ENCODE measurements around the gene FOXO3. TPM values are rescaled to one million over a fixed set of nuclear protein-coding genes. Genes with fewer than 3 reads are reported as not detected.

Gene FOXO3
- total and polyA plus RNA-seq, 2 donors (not counting 3 experiments of a cell fraction or from before 2014, with no cell fraction given): 14.4 to 16.9 TPM

GRCh38 chr6:108698593-108699289 lies 138.0 kb downstream of the FOXO3 start:
- no peak overlapping the region for H3K4me2 ChIP-seq (ENCODE audit: insufficient read depth, low read length)
- no peak for TF ChIP-seq FOS (IDR thresholded peaks at IDR 0.05; ENCODE audit: borderline replicate concordance, insufficient read depth, low read length)
- no peak for TF ChIP-seq MAX (IDR thresholded peaks at IDR 0.05; ENCODE audit: insufficient read depth, insufficient read length)
- no peak for TF ChIP-seq POLR2A (IDR thresholded peaks at IDR 0.05; ENCODE audit: low read depth, low read length)
- no peak for TF ChIP-seq POLR2AphosphoS5 (IDR thresholded peaks at IDR 0.05; ENCODE audit: insufficient read depth, low read depth, low read length)
- TF ChIP-seq EZH2 (IDR thresholded peaks at IDR 0.05; ENCODE audit: borderline replicate concordance, low read depth, low read length, severe bottlenecking): no peak
- TF ChIP-seq CTCF (IDR thresholded peaks at IDR 0.05; ENCODE audit: extremely low read depth in 1 of 2, insufficient read depth in 1 of 2, low read depth in 1 of 2, low read length in 2 of 2): no peak
- no peak for TF ChIP-seq MYC (IDR thresholded peaks at IDR 0.05; ENCODE audit: low read depth, low read length)
- TF ChIP-seq GATA2 (IDR thresholded peaks at IDR 0.05; ENCODE audit: insufficient read depth, insufficient read length, low read depth, low read length): no peak
- no peak for TF ChIP-seq JUN (IDR thresholded peaks at IDR 0.05; ENCODE audit: borderline replicate concordance, insufficient read depth, insufficient read length, low read depth)
- no peak overlapping the region for H3K9ac ChIP-seq (replicated peaks; ENCODE audit: extremely low read depth, insufficient read depth, low read length)
- H3K27me3 ChIP-seq (ENCODE audit: control insufficient read depth in 2 of 2, insufficient read depth in 2 of 2, low read length in 2 of 2): no peaks in the 10 kb centered on the region
- H2AFZ ChIP-seq (ENCODE audit: low read depth, low read length): no peak overlapping the region
- no peaks in the 10 kb centered on the region for H3K36me3 ChIP-seq (ENCODE audit: control insufficient read depth in 2 of 2, extremely low read depth in 1 of 2, insufficient read depth in 2 of 2, low read length in 2 of 2)
- no peak for FAIRE-seq
- DNase-seq (ENCODE audit: low read depth, low spot score): no peak
- H4K20me1 ChIP-seq (replicated peaks; ENCODE audit: control insufficient read depth, extremely low read depth, insufficient read depth, low read length): no peaks in the 10 kb centered on the region
- H3K4me1 ChIP-seq (ENCODE audit: control insufficient read depth, extremely low read depth, insufficient read depth, low read length): no peaks in the 10 kb centered on the region
- H3K4me3 ChIP-seq (replicated peaks in 1 of 3; ENCODE audit: insufficient read depth in 1 of 3, low read depth in 1 of 3, low read length in 3 of 3): no peak overlapping the region
- dilution Hi-C loops (cut with MboI; ENCODE audit: extremely low pct_ligation_motif_present, low sequenced_read_pairs): no loop called here
- no TSS peak for BruUV-seq (replicated peaks)
- no peaks in the 10 kb centered on the region for H3K9me1 ChIP-seq (replicated peaks; ENCODE audit: control insufficient read depth, extremely low read depth, insufficient read depth, low read length)
- H3K79me2 ChIP-seq (ENCODE audit: control insufficient read depth, insufficient read depth, low read length): no peaks in the 10 kb centered on the region
- H3K27ac ChIP-seq (ENCODE audit: insufficient read depth, low read depth, low read length): no peak overlapping the region
- POLR2A ChIA-PET: no interaction called here
- H3K9me3 ChIP-seq (replicated peaks; ENCODE audit: control insufficient read depth, insufficient read depth, low read length): no peaks in the 10 kb centered on the region
- intact Hi-C loops (cut with micrococcal nuclease): no loop called here
- CTCF ChIA-PET: interaction anchor here (0.9 kb wide), 1 partner anchor 38 kb away, joined by 3 read pairs; no protein-coding TSS in a partner anchor
